Endothelial cell of coronary artery (primary cell): Measurements from ENCODE around the gene C13orf46. TPM values are rescaled to one million over a fixed set of nuclear protein-coding genes. Genes with fewer than 3 reads are reported as not detected.

Source experiments
- total RNA-seq: library from RNA; depleted of rRNA; stranded (reverse); fragments of >200 nt; gene quantifications from 2 replicates; pipeline ENCODE4 v1.2.3, GENCODE V29; 2014

C13orf46 gene
- 0.09 and 0.47 TPM in 2 replicates for total RNA-seq

GRCh38 chr13:113973218-113974164 is at the start of gene C13orf46:
TSS of gene C13orf46 (minus strand) at chr13:113974076. CDS start at chr13:113973997, 79 bp downstream.

Other genes starting within 250 kb of the C13orf46 start
- 23.0 and 26.9 TPM in 2 replicates for gene TMEM255B, start 214.8 kb downstream of the C13orf46 start, total RNA-seq
- 78.1 and 150 TPM in 2 replicates for gene GAS6, start 110.0 kb downstream of the C13orf46 start, total RNA-seq
- 32.1 and 47.1 TPM in 2 replicates for gene RASA3, start 158.5 kb upstream of the C13orf46 start, total RNA-seq
- not detected in 2 replicates for gene CFAP97D2, start 205.2 kb upstream of the C13orf46 start, total RNA-seq